Measurements from ENCODE around the gene ZNF219. TPM values are rescaled to one million over a fixed set of nuclear protein-coding genes. Genes with fewer than 3 reads are reported as not detected.

ZNF219 gene
- polyA plus RNA-seq, 1 donor from 2014 or later: 40.6 TPM

GRCh38 chr14:21047378-21047781 is 51.1 kb downstream of the ZNF219 start:
- Histone ChIP-seq H3K36me3 (ENCODE audit: insufficient read depth, low read length) (no peaks in the 10 kb centered on the region), H3K9ac (ENCODE audit: low read length) (no peak overlapping the region), H3K4me2 (ENCODE audit: low read length) (no peak overlapping the region)

GRCh38 chr14:21043974-21044618 is 54.4 kb downstream of the ZNF219 start:
- H3K9ac ChIP-seq (ENCODE audit: low read length): no peak overlapping the region

More at GRCh38 chr14:21047378-21047781, 51.1 kb downstream of the ZNF219 start:
- H3K27ac ChIP-seq (ENCODE audit: low read length): no peak overlapping the region
- TF ChIP-seq EZH2 (IDR thresholded peaks at IDR 0.05; ENCODE audit: borderline replicate concordance, insufficient read depth, low read length, poor library complexity, severe bottlenecking) (no peak), CTCF (IDR thresholded peaks at IDR 0.05; ENCODE audit: poor library complexity, severe bottlenecking) (no peak)
- H3K9me3 ChIP-seq (ENCODE audit: low read length): no peaks in the 10 kb centered on the region
- no peaks in the 10 kb centered on the region for H3K9me2 ChIP-seq (ENCODE audit: insufficient read depth, low read length)
- no peaks in the 10 kb centered on the region for H3K79me2 ChIP-seq (replicated peaks; ENCODE audit: insufficient read depth, low read length)
- H3K4me3 ChIP-seq (ENCODE audit: low read length): no peak overlapping the region
- no peaks in the 10 kb centered on the region for H4K20me1 ChIP-seq (ENCODE audit: insufficient read depth)
- no peaks in the 10 kb centered on the region for H3F3A ChIP-seq (ENCODE audit: insufficient read depth, low read length, poor library complexity, severe bottlenecking)
- H2AFZ ChIP-seq (ENCODE audit: low read depth, low read length): no peak overlapping the region
- H3K27me3 ChIP-seq (ENCODE audit: insufficient read depth, low read depth, low read length): no peaks in the 10 kb centered on the region

DNA sequence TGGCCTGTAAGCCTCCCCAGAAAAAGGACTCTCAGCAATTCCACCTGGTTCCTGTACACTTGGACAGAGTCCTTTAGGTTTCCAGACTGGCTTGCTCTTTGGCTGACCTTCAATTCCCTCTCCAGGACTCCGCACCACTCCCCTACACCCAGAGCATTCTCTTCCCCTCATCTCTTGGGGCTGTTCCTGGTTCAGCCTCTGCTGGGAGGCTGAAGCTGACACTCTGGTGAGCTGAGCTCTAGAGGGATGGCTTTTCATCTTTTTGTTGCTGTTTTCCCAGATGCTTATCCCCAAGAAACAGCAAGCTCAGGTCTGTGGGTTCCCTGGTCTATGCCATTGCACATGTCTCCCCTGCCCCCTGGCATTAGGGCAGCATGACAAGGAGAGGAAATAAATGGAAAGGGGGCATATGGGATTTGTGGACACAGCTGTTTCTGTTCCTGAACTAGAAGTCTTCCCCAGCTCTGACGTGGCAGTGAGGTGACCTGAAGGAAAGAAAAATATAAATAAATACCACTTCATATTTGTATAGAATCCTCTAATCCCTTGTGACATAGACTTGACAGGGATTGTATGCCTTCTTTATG is 55.0 kb downstream of the ZNF219 start:
- Histone ChIP-seq H3K9me3 (ENCODE audit: low read length) (no peaks in the 10 kb centered on the region), H3K9me2 (ENCODE audit: insufficient read depth, low read length) (no peaks in the 10 kb centered on the region), H3K27me3 (ENCODE audit: insufficient read depth, low read depth, low read length) (no peaks in the 10 kb centered on the region), H3F3A (ENCODE audit: insufficient read depth, low read length, poor library complexity, severe bottlenecking) (no peaks in the 10 kb centered on the region), H3K27ac (ENCODE audit: low read length) (no peak overlapping the region), H2AFZ (ENCODE audit: low read depth, low read length) (no peak overlapping the region), H3K36me3 (ENCODE audit: insufficient read depth, low read length) (no peaks in the 10 kb centered on the region), H3K4me3 (ENCODE audit: low read length) (no peak overlapping the region), H3K79me2 (replicated peaks; ENCODE audit: insufficient read depth, low read length) (no peaks in the 10 kb centered on the region), H4K20me1 (ENCODE audit: insufficient read depth) (no peaks in the 10 kb centered on the region), H3K9ac (ENCODE audit: low read length) (no peak overlapping the region), H3K4me2 (ENCODE audit: low read length) (no peak overlapping the region)
- no peak for TF ChIP-seq CTCF (IDR thresholded peaks at IDR 0.05; ENCODE audit: poor library complexity, severe bottlenecking)
- TF ChIP-seq REST (IDR thresholded peaks at IDR 0.05; ENCODE audit: borderline replicate concordance): no peak
- TF ChIP-seq MXI1 (conservative IDR thresholded peaks at IDR 0.05; ENCODE audit: poor library complexity, severe bottlenecking): no peak
- no peak for TF ChIP-seq TAF1 (IDR thresholded peaks at IDR 0.05; ENCODE audit: low read depth)

More at GRCh38 chr14:21043974-21044618, 54.4 kb downstream of the ZNF219 start:
- Histone ChIP-seq H3F3A (ENCODE audit: insufficient read depth, low read length, poor library complexity, severe bottlenecking) (no peaks in the 10 kb centered on the region), H2AFZ (ENCODE audit: low read depth, low read length) (no peak overlapping the region), H3K9me3 (ENCODE audit: low read length) (no peaks in the 10 kb centered on the region), H3K79me2 (replicated peaks; ENCODE audit: insufficient read depth, low read length) (no peaks in the 10 kb centered on the region), H3K4me3 (ENCODE audit: low read length) (no peak overlapping the region), H4K20me1 (ENCODE audit: insufficient read depth) (no peaks in the 10 kb centered on the region), H3K4me2 (ENCODE audit: low read length) (no peak overlapping the region), H3K9me2 (ENCODE audit: insufficient read depth, low read length) (no peaks in the 10 kb centered on the region), H3K27me3 (ENCODE audit: insufficient read depth, low read depth, low read length) (no peaks in the 10 kb centered on the region), H3K36me3 (ENCODE audit: insufficient read depth, low read length) (no peaks in the 10 kb centered on the region), H3K27ac (ENCODE audit: low read length) (no peak overlapping the region)
- TF ChIP-seq SMC3 (conservative IDR thresholded peaks at IDR 0.05; ENCODE audit: poor library complexity): no peak

Measured in neural cell (in vitro differentiated cells).